GM19238 (cell line): Measurements from ENCODE around the gene SMAD9.

Source experiments
- DNase-seq: peaks from one replicate; pipeline ENCODE4 v3.0.0; 2011; ENCODE audit warnings: low spot score; ENCODE audit not compliant: insufficient read length

SMAD9 gene

DNA sequence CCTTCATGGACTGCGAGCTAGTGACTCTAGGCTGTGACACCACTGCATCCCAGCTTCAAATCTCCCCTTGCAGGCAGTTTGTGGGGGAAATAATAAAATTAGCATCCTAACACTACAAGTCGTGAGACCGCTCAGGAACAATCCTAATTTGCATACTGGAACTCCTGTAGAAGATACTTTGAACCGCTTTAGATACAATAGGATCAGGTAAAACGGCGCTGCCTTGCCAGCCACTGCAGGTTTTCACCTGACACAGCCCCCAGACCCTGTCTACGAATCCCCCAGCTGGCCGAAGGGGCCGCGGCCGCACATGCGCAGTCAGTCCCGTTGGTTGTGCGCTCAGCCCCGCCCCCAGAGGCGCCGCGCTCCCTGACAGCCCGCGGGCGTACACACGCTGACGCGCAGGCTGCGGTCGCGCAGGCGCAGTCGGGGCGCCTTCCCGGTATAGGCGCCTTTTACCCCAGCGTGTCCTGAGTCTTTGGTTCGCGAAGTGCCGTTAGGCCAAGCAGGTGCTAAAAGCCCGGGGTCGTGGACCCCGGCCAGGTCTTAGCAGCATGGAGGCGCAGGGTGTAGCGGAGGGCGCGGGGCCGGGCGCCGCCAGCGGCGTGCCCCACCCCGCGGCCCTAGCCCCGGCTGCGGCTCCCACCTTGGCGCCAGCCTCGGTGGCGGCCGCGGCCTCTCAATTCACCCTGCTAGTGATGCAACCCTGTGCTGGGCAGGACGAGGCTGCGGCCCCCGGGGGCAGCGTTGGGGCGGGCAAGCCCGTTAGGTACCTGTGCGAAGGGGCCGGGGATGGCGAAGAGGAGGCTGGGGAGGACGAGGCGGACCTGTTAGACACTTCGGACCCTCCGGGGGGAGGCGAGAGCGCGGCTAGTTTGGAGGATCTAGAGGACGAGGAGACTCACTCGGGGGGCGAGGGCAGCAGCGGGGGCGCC is 101.0 kb downstream of the SMAD9 start, which contains the start of gene RFXAP:
RFXAP (plus strand) TSS at position 419 of the 935 bp plus-strand sequence; CDS start at position 555, 136 bp downstream.
- DNase-seq = peak; percentile 89

GRCh38 chr13:36817996-36818803 is 101.8 kb downstream of the SMAD9 start:
- DNase-seq = no peak

- no peak for DNase-seq
Measured at GRCh38 chr13:36815062-36815461, 105.0 kb downstream of the SMAD9 start.

DNA sequence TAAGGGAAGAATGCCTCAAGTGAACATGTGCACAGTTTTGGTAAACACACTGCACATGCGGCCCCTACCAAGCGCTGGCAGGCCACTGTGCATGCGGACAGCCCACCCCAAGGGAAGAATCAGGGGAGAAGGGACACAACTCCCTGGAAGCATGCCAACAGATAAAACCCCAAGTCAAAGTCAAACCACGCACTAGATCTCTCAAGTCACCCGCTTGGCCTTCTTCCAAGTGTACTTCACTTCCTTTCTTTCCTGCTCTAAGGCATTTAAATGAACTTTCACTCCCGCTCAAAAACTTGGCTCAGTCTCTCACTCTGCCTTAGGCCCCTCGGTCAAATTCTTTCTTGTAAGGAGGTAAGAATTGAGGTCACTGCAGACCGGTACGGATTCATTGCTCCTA is 105.6 kb downstream of the SMAD9 start:
- DNase-seq = no peak

DNA sequence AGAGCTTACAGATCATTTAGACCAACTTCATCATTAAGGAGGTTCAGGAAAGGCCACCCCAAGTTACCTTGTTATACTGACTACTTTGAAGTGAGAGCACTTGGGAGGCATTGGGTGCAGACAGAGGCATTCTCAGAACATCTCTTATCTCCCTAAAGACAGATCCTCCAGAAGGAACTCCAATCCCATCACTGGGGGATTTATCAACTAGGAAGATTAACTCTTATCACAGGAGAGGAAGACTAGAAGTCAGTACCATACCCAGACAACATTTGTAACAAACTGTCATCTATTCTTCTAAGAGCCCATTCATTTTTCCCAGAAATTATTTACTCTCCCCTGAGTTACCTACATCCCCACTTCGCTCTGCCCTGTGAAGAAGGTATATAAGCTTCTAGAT is 106.8 kb downstream of the SMAD9 start:
- no peak for DNase-seq

GRCh38 chr13:36807616-36808015 is 112.4 kb downstream of the SMAD9 start:
- no peak for DNase-seq

DNA sequence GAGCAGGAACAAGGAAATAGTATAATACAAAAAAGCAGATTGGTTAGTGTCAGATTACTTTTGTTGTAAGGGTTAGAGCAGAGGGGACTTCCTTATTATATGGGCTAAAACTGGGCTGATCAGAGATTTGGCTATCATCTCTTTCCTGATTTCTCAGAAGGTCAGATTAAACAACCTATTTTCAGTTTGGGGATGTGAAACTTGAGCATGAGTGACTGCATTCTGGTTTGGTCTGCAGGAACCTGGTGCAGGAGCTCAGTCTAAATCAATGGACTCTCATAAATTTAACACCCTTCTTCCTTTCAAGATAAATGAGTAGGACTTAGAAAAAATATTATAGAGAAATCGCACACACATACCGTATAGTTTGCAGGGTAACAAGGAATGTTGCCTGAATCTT is 113.9 kb downstream of the SMAD9 start:
- no peak for DNase-seq

DNA sequence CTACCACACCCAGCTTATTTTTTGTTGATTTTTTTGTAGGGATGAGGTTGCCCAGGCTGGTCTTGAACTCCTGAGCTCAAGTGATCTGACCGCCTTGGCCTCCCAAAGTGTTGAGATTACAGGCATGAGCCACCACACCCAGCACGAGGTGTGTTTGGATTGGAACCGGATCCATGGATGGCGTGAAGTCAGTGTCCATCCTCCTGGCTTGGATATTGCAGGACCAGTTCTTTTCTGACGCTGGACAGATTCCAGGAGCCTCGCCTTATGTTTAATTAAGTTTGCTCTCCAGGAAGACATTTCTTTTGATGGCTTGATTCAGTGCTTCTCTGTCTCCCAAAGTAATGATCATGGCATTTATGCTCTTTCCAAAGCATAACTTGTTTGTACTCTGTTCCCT is 115.5 kb downstream of the SMAD9 start:
- no peak for DNase-seq

DNA sequence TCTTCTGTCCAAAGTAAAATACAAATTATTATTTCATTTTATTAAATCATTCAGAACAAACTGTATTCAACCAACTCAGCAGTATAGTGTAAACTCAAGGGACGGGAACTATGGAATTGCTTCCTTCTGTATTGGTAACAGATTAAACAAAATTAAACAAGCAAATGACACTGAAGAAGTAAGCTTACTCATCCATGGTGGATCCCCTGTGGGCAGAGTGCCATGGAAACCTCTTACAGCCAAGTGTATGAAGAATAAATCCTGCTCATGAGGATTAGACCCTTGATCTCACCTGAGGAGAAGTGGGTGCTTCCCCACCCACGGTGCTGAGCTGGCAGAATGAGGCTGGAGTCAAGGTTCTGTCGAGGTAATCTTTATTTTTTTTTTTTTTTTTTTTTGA is 119.0 kb downstream of the SMAD9 start:
- DNase-seq = no peak

DNA sequence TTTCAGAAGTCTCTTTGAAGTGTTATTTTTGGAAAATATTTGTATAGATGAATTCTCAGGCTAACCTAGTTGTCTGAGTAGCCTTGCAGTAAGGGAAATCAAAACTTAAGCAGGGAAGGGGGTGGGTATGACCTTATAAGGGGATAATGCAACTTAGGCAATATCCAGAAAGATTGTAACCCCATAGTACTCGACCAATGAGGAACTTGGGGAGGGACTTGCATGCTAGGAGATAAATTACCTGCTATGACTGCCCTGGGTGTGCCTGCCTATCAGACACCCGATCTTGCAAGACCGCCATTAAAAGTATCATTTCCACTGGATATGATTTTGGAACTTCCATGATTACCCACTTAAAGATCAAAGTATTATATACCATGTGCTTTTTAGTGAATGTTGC is 124.0 kb downstream of the SMAD9 start:
- DNase-seq = no peak

DNA sequence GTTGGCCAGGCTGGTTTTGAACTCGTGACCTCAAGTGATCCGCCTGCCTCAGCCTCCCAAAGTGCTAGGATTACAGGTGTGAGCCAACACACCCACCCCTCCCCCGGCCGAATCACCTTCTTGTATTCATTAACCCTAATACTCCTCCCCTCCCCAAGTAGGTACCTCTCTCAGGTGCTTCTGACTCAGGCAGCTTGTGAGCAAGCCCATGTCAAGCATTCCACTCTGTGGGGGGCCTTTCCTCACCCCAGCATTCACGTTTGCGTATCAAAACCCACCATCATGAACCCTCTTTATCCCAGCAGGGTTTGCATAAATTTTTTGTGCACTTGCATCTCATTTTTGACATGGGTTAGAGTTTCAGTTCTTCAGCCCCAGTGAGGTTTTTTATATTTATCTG is 124.6 kb downstream of the SMAD9 start:
- no peak for DNase-seq
